GM18520 (cell line): ENCODE data around the gene SIGLEC1.

Experiments
- ATAC-seq: cut with Tn5 transposase; IDR thresholded peaks from one replicate; pipeline ENCODE4 v1.9.1; 2021; ENCODE audit not compliant: unreplicated experiment

The SIGLEC1 gene

GRCh38 chr20:3681352-3681930 lies 31.0 kb downstream of the SIGLEC1 start:
- ATAC-seq: no peak

DNA sequence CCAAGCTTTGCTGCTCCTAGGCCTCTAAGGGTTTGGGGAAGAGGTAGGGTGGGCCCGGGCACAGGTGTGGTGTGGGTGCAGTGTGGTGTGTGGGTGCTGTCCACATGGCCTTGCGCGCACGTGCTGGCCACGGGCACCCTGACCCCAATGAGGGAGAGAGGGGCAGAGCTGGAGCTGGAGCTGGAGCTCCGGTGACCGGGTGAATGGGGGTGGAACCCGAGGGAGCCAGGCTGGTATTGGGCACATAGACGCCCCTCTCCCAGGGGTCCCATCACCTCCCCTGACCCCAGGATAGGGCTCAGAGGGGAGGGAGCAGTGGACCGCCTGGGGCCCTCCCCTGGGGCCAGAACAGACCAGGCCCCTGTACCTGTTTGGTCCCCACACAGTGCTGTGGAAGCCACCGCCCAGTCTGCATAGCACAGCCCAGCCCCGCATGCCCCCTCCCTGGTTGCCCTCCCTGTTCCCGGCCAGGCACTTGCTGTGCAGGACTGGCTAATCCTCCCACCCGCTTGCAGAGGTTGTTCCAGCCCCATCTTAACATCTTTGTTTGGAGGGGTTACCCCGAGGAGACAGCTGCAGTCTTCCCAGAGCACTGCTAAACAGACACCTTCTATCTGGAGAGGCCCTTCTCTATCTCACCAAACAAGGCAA lies 31.6 kb downstream of the SIGLEC1 start:
- no peak for ATAC-seq

DNA sequence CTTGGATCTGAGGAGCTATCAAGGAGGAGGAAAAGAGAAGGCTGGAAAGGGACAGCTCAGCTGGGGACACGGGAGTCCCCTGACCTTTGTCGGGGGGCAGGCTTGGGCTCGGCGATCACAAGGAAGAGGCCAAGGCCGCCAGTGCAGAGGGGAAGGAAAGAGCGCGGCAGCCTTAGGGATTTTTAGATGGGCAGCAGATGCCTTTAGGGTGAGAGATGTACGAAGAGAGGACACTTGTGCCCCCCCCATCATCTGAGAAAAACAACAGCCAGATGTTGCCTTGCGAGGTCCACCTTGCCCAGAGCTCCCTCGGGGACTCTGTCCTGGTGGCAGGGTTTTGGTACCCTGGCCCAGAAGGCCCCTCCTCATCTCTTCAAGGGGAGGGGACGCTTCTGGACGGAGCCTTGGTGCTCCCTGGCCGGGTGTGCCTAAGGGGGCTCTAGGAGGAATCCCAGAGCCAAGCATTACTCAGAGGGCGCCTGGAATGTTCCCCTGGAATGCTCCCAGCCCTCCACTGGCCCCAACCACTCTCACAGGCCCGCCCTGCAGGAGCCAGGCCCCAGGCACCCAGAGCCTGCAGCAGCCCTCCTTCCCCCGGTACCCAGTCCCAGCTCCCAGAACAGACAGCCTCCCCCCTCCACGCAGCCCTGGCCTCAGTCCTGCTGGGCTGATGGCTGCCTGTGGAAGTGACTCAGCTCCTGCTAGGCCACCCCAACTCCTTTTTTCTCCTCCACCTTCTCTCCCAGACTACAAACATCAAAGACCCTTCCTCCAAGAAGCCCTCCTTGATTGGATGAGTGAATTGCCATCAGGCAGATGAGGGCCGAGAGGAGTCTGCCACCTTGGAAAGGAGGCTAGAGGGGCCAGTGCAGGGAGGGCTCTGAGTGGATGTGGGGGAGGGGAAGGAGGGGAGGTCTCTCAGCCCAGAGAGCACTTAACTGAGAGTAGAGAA lies 32.4 kb downstream of the SIGLEC1 start:
- no peak for ATAC-seq

GRCh38 chr20:3678856-3679720 lies 33.3 kb downstream of the SIGLEC1 start:
- ATAC-seq: no peak

DNA sequence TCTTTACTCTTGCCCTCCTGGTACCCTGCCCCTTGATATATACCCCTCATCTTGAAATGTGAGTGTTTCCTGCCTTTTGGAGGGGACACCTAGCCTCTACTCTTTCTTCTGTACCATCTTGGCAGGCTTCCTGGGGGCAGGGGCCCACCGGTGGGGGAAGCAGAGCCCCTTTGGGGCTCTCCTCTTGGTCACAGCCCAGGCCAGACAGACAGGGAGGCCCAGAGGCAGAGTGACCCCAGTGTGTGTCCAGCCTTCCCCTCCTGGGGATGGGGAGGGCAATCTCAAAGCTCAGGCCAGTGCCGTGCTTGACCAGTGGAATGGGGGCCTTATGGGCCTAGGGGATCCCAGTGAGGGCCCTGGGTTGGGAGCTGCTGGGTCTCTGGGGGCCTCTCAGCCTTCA lies 34.2 kb downstream of the SIGLEC1 start:
- no peak for ATAC-seq

GRCh38 chr20:3677733-3678132 lies 34.7 kb downstream of the SIGLEC1 start:
- no peak for ATAC-seq

GRCh38 chr20:3674995-3675900 lies 37.2 kb downstream of the SIGLEC1 start:
- ATAC-seq: no peak

DNA sequence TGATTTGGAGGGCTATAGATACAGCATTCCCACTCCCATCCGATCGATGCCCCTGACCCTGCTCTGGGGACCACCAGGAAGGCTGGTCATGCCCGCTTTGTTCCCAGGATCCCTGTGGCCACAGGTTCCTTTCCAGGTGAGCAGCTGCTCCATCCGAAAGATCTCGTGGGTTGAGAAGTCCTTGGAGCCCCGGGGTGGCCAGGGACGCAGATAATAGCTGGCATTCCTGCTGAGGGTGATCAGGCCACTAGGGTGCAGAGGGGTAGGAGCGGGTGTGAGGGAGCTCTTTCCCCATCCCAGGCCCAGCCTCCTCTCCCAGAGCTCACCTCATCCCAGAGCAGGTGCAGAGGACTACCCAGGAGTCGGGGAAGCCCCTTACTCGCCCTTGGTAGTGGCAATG lies 38.0 kb downstream of the SIGLEC1 start:
- no peak for ATAC-seq

DNA sequence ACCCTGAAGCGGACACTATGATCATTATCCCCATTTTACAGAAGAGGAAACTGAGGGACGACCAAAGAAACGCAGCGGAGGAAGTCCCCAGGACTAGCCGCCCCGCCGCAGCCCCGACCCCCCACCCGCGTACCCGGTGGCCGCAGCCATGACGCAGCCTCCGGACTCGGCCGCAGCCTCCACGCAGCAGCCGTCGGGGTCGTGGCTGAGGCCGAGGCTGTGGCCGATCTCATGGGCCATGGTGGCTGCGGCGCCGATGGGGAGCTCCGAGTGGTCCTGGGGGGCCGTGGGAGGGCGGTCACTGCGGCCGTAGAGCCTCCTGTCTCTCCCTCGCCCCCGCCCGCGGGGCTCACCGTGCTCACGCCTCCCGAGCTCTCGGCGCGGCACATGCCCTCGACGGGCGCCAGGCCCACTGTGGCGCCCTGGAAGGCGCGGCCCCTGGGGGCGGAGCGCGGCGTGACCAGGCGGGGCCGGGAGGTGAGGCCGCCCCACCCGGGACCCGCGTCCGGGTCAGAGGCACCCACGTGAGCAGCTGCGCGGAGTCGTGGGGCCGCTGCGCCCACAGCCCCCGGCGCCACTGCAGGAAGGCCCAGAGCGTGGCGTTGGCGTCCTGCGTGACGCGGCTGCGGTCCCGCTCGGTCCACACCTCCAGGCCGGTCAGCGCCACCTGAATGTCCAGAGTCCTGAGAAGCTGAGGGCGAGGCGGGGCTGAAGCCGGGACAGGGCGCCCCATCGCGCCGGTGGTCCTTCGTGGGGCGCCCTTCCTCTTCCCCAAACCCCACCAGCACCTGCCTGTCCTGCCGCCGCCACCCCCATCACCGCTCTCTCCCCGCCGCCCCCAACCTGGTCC lies 39.0 kb downstream of the SIGLEC1 start:
- ATAC-seq: no peak

DNA sequence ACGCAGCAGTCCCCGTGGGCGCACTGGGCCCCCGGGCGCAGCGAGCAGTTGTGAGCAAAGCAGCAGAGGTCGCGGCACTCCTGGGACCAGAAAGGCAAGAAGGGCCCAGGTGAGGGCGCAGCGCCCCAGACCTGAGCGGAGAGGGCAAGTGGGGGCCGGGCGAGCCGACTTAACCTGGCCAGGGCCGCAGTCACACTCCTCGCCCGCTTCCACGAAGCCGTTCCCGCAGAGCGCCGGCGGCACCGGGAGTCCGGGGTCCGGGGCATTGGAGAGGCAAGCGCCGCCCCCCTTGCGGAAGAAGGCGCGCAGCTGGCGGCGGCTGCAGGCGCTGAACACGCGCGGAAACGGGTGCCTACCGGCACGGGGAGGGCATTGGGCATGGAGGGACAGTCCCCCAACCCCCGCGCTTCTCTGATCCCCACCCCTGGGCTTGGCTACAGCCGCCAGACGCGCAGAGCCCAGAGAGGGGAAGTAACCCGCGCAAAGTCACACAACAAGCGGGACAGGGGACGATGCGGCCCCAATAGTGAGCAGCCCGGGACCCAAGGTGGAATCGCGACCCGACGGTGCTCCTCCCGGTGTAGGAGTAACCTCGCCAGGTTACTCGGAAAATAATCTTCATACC lies 39.7 kb downstream of the SIGLEC1 start:
- no peak for ATAC-seq

- no peak for ATAC-seq
These were observed 40.3 kb downstream of the SIGLEC1 start for GRCh38 chr20:3671986-3672546.

- no peak for ATAC-seq
These were observed 41.5 kb downstream of the SIGLEC1 start for GRCh38 chr20:3670945-3671344.

DNA sequence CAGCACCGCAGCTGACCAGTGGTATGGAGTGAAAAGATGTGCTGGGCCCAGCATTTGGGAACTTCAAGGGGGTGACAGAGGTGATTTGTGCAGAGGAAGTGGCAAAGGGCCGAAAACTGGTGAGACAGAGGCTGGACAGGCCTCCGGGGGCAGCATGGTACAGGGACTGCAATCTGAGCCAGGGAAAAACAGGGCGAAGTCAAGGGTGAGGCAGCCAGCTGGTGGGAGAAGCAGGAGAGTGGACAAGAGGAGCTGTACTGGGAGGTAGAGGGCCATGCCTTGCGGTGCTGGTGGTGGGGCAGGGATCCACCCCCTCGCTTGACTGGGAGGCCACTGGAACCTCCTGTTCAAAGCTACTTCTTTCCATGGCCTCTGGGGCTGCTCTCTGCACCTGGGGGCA lies 41.9 kb downstream of the SIGLEC1 start:
- no peak for ATAC-seq

DNA sequence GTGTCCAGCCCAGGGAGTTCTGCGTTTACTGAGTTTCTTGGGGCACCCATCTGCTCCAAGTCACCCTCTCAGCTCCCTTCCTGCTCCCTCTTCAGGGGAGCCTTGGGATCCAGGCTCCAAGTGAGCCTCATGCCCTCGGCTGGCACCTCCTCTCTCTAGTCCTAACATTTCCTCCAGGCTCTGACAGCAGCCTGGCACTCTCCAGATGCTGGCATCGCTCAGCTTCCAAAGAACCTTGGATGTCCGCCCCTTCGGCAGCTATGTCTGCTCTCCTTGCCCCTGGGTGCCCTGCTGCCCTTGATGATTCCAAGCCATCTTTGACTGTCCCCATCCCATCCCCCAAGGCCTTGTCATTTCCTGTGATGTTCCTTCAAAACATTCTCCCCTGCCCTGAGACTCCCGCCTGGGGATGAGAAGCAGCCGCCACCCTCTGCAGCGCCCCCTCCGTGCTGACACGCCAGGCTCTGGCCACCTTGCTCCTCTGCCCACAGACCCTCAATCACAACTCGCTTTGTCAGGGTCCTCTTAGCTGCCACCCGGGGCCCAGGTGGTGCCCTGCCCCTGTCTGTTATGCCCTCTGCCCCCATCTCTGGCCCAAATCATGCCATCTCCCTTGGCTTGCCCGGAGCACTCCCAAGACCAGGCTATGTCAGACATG lies 42.6 kb downstream of the SIGLEC1 start:
- ATAC-seq: no peak

DNA sequence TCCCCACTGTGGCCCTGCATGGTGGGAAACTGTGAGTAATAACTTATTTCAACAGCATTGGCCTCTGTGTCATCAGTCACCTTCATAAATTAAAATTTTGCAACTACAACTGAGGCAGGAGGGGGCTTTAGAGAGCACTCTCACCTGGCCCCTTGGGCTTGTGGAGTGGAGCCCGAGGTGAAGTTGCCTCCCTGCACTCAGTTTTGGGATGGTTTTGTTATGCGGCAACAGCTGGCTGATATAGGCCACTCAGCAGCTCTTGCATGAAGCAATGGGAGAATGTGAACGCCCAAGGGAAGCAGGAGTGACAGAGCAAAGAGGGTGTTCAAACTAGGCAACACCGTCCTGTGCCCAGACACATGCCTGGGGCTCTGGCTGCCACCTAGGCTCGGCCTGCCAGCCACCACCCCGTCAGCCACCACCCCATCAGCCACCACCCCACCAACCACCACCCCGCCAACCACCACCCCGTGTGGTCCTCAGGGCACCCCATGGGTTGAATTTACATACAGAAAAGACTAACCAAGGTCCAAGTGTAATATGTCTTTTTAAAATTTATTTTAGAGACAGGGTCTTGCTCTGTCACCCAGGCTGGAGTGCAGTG lies 44.9 kb downstream of the SIGLEC1 start:
- ATAC-seq: no peak

GRCh38 chr20:3663858-3664257 lies 48.5 kb downstream of the SIGLEC1 start:
- no peak for ATAC-seq

DNA sequence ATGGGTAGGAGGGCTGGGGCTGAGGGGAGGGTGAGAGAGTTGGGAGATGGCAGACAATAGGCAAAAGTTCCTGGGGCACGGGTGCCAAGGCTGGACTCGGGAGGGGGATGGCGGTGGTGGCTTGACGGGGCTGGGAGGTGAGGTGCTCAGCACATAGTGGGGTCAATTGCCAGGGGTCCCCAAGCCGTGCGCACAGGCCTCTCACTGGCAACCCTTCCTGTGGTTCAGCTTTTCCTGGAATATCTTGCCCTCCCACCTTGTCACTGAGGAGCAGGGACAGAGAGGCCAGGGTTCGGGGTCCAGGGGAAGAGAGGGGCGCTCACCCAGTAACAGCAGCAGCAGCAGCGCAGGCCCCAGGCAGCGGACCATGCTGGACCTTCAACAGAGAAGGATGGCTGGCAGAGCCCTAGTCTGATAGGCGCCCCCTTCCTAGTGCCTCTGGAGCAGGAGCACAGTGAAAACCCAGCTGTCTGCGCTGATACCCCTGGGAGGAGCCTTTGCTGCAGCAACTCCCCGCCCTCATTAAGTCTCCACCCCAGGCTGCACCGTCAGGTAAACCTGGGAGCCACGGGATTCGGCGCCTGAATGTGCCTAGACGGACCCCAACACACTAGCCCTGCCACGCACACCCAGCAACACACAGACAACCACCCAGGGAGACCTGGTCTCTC lies 49.2 kb downstream of the SIGLEC1 start, which contains the start of gene GFRA4:
Gene GFRA4, minus strand, starts transcription at position 369 of the 671 bp plus-strand sequence. Its CDS starts 0 bp downstream, at position 369.
- ATAC-seq: no peak
